DOHH2 (cell line): ENCODE data around the gene STK32C.

Experiments used
- H3F3A ChIP-seq: fragments of 200-600 bp; sonication (generic), shearing (Covaris generic); 2 replicates; pipeline ENCODE4 v1.6.0; 2016; ENCODE audit warnings: antibody characterized with exemption, mild to moderate bottlenecking; ENCODE audit not compliant: control insufficient read depth, insufficient read depth
- H3K27ac ChIP-seq: fragments of 200-600 bp; sonication (generic); 2 replicates; pipeline ENCODE4 v1.5.1; 2014; ENCODE audit warnings: low read depth, mild to moderate bottlenecking, low read length, moderate library complexity
- H3K27me3 ChIP-seq: fragments of 200-600 bp; sonication (generic); 2 replicates; pipeline ENCODE4 v1.6.1; 2014; ENCODE audit warnings: mild to moderate bottlenecking, low read length, mixed read lengths; ENCODE audit not compliant: control insufficient read depth
- H3K36me3 ChIP-seq: fragments of 200-600 bp; sonication (generic); 2 replicates; pipeline ENCODE4 v1.6.1; 2014; ENCODE audit warnings: mild to moderate bottlenecking, low read length, moderate library complexity, mixed read lengths; ENCODE audit not compliant: control insufficient read depth
- H3K4me1 ChIP-seq: fragments of 200-600 bp; sonication (generic); 2 replicates; pipeline ENCODE4 v1.6.1; 2014; ENCODE audit warnings: mild to moderate bottlenecking, low read length, mixed read lengths; ENCODE audit not compliant: control insufficient read depth
- H3K4me2 ChIP-seq: fragments of 200-600 bp; sonication (generic); 2 replicates; pipeline ENCODE4 v1.6.0; 2014; ENCODE audit warnings: mild to moderate bottlenecking, low read length, moderate library complexity
- H3K4me3 ChIP-seq: fragments of 200-600 bp; sonication (generic); 2 replicates; pipeline ENCODE4 v1.5.1; 2014; ENCODE audit warnings: mild to moderate bottlenecking, low read length, mixed read lengths
- H3K79me2 ChIP-seq: fragments of 200-600 bp; sonication (generic); 2 replicates; pipeline ENCODE4 v1.6.1; 2014; ENCODE audit warnings: mild to moderate bottlenecking, low read length, mixed read lengths; ENCODE audit not compliant: control insufficient read depth
- H3K9me2 ChIP-seq: fragments of 200-600 bp; sonication (generic); replicated peaks from 2 replicates; pipeline ENCODE4 v1.6.1; 2014; ENCODE audit warnings: mild to moderate bottlenecking, low read length, mixed read lengths; ENCODE audit not compliant: control insufficient read depth
- H3K9me3 ChIP-seq: fragments of 200-600 bp; sonication (generic); 2 replicates; pipeline ENCODE4 v1.6.1; 2014; ENCODE audit warnings: antibody characterized with exemption, low read length, mixed read lengths; ENCODE audit not compliant: control insufficient read depth, insufficient read depth
- H4K20me1 ChIP-seq: fragments of 200-600 bp; sonication (generic); 2 replicates; pipeline ENCODE4 v1.6.0; 2014; ENCODE audit warnings: low read depth, mild to moderate bottlenecking, antibody characterized with exemption, low read length, moderate library complexity; ENCODE audit not compliant: control insufficient read depth, insufficient read depth
- EZH2phosphoT487 ChIP-seq: fragments of 200-600 bp; sonication (generic); IDR thresholded peaks from 2 replicates; pipeline ENCODE4 v1.6.1; 2017; ENCODE audit warnings: borderline replicate concordance, mild to moderate bottlenecking, antibody characterized with exemption, low read length, moderate library complexity, mixed read lengths
- TF ChIP-seq, protein P1 (sequence below): fragments of 200-600 bp; sonication (generic); IDR thresholded peaks from one replicate; pipeline ENCODE4 v1.5.1; 2014; ENCODE audit warnings: antibody characterized with exemption, mild to moderate bottlenecking, low read depth, low read length; ENCODE audit not compliant: poor library complexity, severe bottlenecking

STK32C gene

DNA sequence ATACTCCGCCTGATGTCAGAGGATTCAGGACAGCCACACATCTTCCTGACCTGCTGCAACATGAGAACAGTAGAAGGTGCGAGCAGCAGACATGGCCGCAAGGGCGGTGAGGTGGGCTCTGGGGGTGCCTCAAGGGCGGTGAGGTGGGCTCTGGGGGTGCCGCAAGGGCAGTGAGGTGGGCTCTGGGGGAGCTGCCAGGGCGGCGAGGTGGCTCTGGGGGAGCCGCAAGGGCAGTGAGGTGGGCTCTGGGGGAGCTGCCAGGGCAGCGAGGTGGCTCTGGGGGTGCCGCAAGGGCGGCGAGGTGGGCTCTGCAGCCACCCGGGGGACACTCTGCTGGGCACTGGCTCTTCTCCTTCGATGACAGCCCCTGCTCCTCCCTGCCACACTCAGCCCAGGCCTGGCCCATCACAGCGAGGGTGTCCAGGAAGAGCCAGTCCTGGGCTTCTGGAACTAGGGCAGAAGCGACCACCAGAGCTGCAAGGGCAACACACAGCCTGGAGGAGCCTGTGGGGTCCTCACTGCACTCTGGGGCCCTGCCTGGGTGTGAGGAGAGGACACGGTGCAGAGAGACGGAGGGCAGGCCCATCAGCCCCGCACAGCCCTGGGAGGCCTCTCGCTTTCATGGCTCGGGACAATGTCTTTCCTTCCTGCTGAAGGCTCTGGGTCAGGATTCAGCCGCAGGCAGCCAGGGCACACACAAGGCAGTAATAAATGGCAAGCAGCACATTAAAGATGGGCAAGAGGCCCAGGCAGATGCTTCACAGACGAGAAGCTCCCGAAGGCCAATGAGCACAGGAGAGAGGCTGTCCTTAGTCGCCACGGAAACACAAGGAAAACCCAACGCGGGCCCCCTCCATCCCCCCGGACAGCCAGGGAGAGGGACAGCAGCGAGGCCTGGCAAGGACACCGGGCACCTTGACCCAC lies 42.5 kb downstream of the STK32C start:
- H3K79me2 ChIP-seq: no peaks in the 10 kb centered on the region
- H3K9me3 ChIP-seq: peaks cover 22% of the 10 kb centered on the region; the same call in 1 of the 2 replicates
- H3K4me3 ChIP-seq: no peak overlapping the region
- H3K27me3 ChIP-seq: no peaks in the 10 kb centered on the region
- TF ChIP-seq, protein P1, sequence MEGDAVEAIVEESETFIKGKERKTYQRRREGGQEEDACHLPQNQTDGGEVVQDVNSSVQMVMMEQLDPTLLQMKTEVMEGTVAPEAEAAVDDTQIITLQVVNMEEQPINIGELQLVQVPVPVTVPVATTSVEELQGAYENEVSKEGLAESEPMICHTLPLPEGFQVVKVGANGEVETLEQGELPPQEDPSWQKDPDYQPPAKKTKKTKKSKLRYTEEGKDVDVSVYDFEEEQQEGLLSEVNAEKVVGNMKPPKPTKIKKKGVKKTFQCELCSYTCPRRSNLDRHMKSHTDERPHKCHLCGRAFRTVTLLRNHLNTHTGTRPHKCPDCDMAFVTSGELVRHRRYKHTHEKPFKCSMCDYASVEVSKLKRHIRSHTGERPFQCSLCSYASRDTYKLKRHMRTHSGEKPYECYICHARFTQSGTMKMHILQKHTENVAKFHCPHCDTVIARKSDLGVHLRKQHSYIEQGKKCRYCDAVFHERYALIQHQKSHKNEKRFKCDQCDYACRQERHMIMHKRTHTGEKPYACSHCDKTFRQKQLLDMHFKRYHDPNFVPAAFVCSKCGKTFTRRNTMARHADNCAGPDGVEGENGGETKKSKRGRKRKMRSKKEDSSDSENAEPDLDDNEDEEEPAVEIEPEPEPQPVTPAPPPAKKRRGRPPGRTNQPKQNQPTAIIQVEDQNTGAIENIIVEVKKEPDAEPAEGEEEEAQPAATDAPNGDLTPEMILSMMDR: no peak
- no peak for TF ChIP-seq EZH2phosphoT487
- no peaks in the 10 kb centered on the region for H3K36me3 ChIP-seq
- H3K27ac ChIP-seq: no peak overlapping the region
- H3K4me1 ChIP-seq: no peaks in the 10 kb centered on the region
- H3K4me2 ChIP-seq: no peak overlapping the region
- no peaks in the 10 kb centered on the region for H4K20me1 ChIP-seq
- H3F3A ChIP-seq: no peaks in the 10 kb centered on the region
- no peaks in the 10 kb centered on the region for H3K9me2 ChIP-seq

DNA sequence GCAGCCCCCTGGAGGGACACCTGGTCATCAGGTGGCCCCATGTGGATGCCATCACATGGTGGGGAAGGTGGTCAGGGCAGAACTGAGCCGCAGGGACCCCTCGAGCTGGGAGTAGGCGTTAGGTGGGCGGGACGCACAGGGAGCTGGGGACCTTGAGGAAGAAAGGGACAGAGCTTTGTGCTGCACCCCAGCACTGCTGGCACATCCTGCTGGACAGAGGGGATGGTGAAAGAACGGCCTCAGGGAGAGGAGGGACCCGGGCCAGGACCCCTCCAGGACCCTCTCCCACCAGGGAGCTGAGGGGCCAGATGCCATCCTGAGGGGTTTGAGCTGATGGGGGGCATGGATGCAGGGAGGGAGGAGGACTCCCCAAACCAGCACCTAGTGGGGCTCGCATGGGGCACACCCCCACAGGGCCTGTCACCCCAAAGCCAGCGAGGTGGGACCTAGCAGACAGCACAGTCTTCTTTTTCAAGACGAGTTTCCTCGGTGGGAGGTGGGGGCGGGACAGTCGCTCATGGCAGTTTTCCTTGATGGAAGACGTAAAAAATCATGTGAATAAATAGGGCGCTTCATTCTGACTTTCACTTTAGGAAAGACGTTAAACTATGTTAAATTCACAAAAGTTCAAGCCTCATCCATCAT lies 43.3 kb downstream of the STK32C start:
- no peaks in the 10 kb centered on the region for H3F3A ChIP-seq
- TF ChIP-seq EZH2phosphoT487: no peak
- TF ChIP-seq, protein P1: no peak
- H3K9me3 ChIP-seq: peaks cover 14% of the 10 kb centered on the region; the same call in 1 of the 2 replicates
- no peaks in the 10 kb centered on the region for H3K4me1 ChIP-seq
- no peaks in the 10 kb centered on the region for H3K79me2 ChIP-seq
- no peak overlapping the region for H3K27ac ChIP-seq
- no peak overlapping the region for H3K4me2 ChIP-seq
- H4K20me1 ChIP-seq: no peaks in the 10 kb centered on the region
- no peaks in the 10 kb centered on the region for H3K9me2 ChIP-seq
- H3K27me3 ChIP-seq: no peaks in the 10 kb centered on the region
- no peak overlapping the region for H3K4me3 ChIP-seq
- H3K36me3 ChIP-seq: no peaks in the 10 kb centered on the region

DNA sequence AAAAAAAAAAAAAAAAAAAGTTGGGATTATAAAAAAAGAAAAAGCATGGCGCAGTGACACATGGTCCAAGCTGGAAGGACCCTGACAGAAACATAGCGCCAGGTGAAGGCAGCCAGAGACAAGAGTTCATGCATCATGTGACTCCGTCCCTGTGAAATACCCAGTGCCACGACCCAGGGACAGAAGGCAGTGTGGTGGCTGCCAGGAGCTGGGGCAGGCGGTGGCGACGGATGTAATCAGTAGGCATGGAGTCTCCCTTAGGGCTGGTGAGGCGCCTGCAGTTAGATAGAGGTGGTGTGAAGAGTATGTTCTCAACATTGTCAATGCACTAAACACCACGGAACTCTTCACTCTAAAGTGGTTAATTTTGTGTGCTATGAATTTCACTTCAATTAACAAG lies 43.9 kb downstream of the STK32C start:
- Histone ChIP-seq H3K9me3 (peaks cover 9% of the 10 kb centered on the region; the same call in 1 of the 2 replicates), H3K36me3 (no peaks in the 10 kb centered on the region), H3K4me2 (no peak overlapping the region), H3K27ac (no peak overlapping the region), H4K20me1 (no peaks in the 10 kb centered on the region), H3K79me2 (no peaks in the 10 kb centered on the region), H3F3A (no peaks in the 10 kb centered on the region), H3K27me3 (no peaks in the 10 kb centered on the region), H3K4me3 (no peak overlapping the region), H3K4me1 (no peaks in the 10 kb centered on the region), H3K9me2 (no peaks in the 10 kb centered on the region)
- TF ChIP-seq, protein P1: no peak
- no peak for TF ChIP-seq EZH2phosphoT487
